Neural crest cell (in vitro differentiated cells): ENCODE data around the gene PMIS2. TPM values are rescaled to one million over a fixed set of nuclear protein-coding genes. Genes with fewer than 3 reads are reported as not detected.

Experiments
- DNase-seq: peaks from one replicate; pipeline ENCODE4 v3.0.0; 2021; ENCODE audit warnings: low read depth, mixed read lengths, low spot score
- H3K27ac Mint-ChIP-seq: one replicate; pipeline ENCODE4 v1.8.0; 2021; ENCODE audit warnings: mild to moderate bottlenecking, mixed read lengths; ENCODE audit not compliant: unreplicated experiment
- H3K27me3 Mint-ChIP-seq: 2 replicates; pipeline ENCODE4 v1.8.0; 2021; ENCODE audit warnings: low read depth, mild to moderate bottlenecking, mixed read lengths
- H3K36me3 Mint-ChIP-seq: 2 replicates; pipeline ENCODE4 v1.8.0; 2021; ENCODE audit warnings: low read depth, mild to moderate bottlenecking, mixed read lengths
- H3K4me1 Mint-ChIP-seq: 2 replicates; pipeline ENCODE4 v1.8.0; 2021; ENCODE audit warnings: mixed read lengths
- H3K4me3 Mint-ChIP-seq: one replicate; pipeline ENCODE4 v1.8.0; 2021; ENCODE audit warnings: mild to moderate bottlenecking, mixed read lengths
- H3K9me3 Mint-ChIP-seq: 2 replicates; pipeline ENCODE4 v1.8.0; 2021; ENCODE audit warnings: mixed read lengths
- total RNA-seq: library from RNA; stranded (reverse); gene quantifications from 2 replicates; pipeline ENCODE4 v1.2.1, GENCODE V29; 2021
- TF ChIP-seq, protein P1 (sequence below): fragments of 200-600 bp; sonication (generic); conservative IDR thresholded peaks from 2 replicates; pipeline ENCODE4 v1.5.0; 2021; ENCODE audit warnings: antibody characterized with exemption, mild to moderate bottlenecking

Gene PMIS2
- total RNA-seq, 1 donor from 2014 or later = not detected

GRCh38 chr19:35636651-35637050, 50.7 kb downstream of the PMIS2 start:
- Mint-ChIP-seq H3K27ac (no peak overlapping the region), H3K36me3 (peaks cover 4% of the 10 kb centered on the region), H3K4me3 (no peak overlapping the region), H3K4me1 (peaks cover 12% of the 10 kb centered on the region), H3K27me3 (peaks cover 2% of the 10 kb centered on the region), H3K9me3 (no peaks in the 10 kb centered on the region)
- TF ChIP-seq, protein P1, sequence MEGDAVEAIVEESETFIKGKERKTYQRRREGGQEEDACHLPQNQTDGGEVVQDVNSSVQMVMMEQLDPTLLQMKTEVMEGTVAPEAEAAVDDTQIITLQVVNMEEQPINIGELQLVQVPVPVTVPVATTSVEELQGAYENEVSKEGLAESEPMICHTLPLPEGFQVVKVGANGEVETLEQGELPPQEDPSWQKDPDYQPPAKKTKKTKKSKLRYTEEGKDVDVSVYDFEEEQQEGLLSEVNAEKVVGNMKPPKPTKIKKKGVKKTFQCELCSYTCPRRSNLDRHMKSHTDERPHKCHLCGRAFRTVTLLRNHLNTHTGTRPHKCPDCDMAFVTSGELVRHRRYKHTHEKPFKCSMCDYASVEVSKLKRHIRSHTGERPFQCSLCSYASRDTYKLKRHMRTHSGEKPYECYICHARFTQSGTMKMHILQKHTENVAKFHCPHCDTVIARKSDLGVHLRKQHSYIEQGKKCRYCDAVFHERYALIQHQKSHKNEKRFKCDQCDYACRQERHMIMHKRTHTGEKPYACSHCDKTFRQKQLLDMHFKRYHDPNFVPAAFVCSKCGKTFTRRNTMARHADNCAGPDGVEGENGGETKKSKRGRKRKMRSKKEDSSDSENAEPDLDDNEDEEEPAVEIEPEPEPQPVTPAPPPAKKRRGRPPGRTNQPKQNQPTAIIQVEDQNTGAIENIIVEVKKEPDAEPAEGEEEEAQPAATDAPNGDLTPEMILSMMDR = no peak
- DNase-seq = no peak

Other genes with a start within 250 kb of the PMIS2 start
- not detected in 2 replicates for gene FFAR1, start 238.3 kb upstream of the PMIS2 start, total RNA-seq
- gene FFAR3, start 227.7 kb upstream of the PMIS2 start, total RNA-seq = not detected in 2 replicates
- gene GPR42, start 215.1 kb upstream of the PMIS2 start, total RNA-seq = not detected in 2 replicates
- not detected in 2 replicates for gene FFAR2, start 137.9 kb upstream of the PMIS2 start, total RNA-seq
- gene KRTDAP, start 95.7 kb upstream of the PMIS2 start, total RNA-seq = not detected in 2 replicates
- gene DMKN, start 72.5 kb upstream of the PMIS2 start, total RNA-seq = not detected in 2 replicates
- gene SBSN, start 57.9 kb upstream of the PMIS2 start, total RNA-seq = 0.20 and 0.21 TPM in 2 replicates
- gene GAPDHS, start 52.7 kb upstream of the PMIS2 start, total RNA-seq = not detected in 2 replicates
- gene TMEM147, start 40.5 kb upstream of the PMIS2 start, total RNA-seq = 95.1 and 105 TPM in 2 replicates
- gene ATP4A, start 22.5 kb upstream of the PMIS2 start, total RNA-seq = not detected in 2 replicates
- gene HAUS5, start 26.6 kb downstream of the PMIS2 start, total RNA-seq = 52.8 and 55.9 TPM in 2 replicates
- gene RBM42, start 42.9 kb downstream of the PMIS2 start, total RNA-seq = 88.1 and 96.8 TPM in 2 replicates
- gene ETV2, start 55.6 kb downstream of the PMIS2 start, total RNA-seq = 1.7 and 1.8 TPM in 2 replicates
- 329 and 339 TPM in 2 replicates for gene COX6B1, start 62.1 kb downstream of the PMIS2 start, total RNA-seq
- not detected in 2 replicates for gene UPK1A, start 80.3 kb downstream of the PMIS2 start, total RNA-seq
- not detected in 2 replicates for gene ZBTB32, start 118.4 kb downstream of the PMIS2 start, total RNA-seq
- gene KMT2B, start 131.8 kb downstream of the PMIS2 start, total RNA-seq = 60.1 and 64.2 TPM in 2 replicates
- 4.2 and 6.3 TPM in 2 replicates for gene IGFLR1, start 156.3 kb downstream of the PMIS2 start, total RNA-seq
- 19.4 and 21.6 TPM in 2 replicates for gene U2AF1L4, start 159.2 kb downstream of the PMIS2 start, total RNA-seq
- 67.3 and 69.2 TPM in 2 replicates for gene PSENEN, start 159.5 kb downstream of the PMIS2 start, total RNA-seq
- gene LIN37, start 162.4 kb downstream of the PMIS2 start, total RNA-seq = 7.5 and 12.5 TPM in 2 replicates
- 0.37 and 0.64 TPM in 2 replicates for gene HSPB6, start 170.9 kb downstream of the PMIS2 start, total RNA-seq
- gene PROSER3, start 172.0 kb downstream of the PMIS2 start, total RNA-seq = 63.4 and 64.0 TPM in 2 replicates
- 109 and 110 TPM in 2 replicates for gene ARHGAP33, start 189.4 kb downstream of the PMIS2 start, total RNA-seq
- gene PRODH2, start 226.7 kb downstream of the PMIS2 start, total RNA-seq = not detected in 2 replicates